ENCODE measurements around the gene NSMF.

Gene NSMF

DNA sequence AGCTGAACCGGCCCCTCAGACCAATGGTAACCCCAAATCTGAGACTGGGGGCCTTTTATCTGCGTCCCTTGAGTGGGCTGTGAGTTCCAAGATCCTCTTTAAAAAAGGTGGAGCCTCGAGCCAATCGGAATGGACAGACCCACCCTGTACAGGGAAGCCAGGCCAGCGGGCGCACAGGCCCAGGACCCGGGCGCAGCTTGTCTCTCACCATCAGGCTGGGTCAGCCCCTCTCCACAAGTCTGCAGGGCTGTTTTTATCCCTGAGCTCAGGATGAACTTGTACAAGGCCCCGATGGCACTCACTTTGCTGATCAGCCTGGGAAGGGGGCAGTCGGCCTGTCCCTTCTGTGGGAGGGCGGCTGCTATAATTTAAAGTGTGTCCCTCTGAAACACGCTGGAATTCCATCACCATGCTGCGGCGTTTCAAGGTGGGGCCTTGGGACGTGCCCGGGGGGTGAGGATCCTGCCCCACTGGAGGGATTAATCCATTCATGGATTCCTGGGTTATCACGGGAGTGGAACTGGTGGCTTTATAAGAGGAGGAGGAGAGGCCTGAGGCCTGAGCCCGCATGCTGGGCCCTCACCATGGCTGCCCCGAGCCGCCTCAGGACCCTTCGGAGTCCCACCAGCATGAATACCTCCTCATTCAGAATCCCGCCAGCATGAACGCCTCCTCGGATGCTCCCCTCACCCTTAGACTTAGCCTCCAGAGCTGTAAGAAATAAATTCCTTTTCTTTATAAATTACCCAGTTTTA is 50.3 kb downstream of the NSMF start:
- DNase-seq: no peak

DNA sequence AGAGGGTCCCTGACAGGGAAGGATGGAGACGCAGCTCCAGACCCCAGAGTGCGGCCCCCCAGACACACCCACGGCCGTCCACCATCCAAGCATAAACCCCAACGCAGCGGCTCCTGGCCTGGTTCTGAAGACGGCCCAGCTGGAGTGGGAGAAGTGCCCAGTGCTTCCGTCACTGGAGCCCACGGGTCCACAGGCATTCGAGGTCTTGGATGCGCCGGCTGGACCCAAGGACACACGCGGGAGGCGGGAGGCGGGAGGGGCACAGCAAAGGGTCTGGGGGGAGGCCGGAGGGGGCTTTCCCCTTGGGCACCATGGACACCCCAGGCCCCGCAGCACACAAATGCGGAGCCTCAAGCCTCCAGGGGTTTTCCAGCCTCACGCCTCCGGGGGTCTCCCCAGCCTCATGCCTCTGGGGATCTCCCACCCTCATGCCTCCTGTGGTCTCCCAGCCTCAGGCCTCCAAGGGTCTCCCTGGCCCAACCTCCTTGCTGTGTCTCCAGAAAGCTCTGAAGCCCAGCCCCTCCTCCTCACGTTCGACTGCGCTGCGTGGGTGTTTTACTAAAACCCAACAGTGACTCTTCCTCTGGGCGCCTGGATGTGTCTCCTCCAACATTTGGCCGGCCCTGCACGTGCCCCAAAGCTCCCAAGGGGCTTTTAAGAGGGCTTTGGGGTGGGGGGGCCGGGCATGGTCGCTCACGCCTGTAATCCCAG is 51.4 kb downstream of the NSMF start:
- DNase-seq: no peak

DNA sequence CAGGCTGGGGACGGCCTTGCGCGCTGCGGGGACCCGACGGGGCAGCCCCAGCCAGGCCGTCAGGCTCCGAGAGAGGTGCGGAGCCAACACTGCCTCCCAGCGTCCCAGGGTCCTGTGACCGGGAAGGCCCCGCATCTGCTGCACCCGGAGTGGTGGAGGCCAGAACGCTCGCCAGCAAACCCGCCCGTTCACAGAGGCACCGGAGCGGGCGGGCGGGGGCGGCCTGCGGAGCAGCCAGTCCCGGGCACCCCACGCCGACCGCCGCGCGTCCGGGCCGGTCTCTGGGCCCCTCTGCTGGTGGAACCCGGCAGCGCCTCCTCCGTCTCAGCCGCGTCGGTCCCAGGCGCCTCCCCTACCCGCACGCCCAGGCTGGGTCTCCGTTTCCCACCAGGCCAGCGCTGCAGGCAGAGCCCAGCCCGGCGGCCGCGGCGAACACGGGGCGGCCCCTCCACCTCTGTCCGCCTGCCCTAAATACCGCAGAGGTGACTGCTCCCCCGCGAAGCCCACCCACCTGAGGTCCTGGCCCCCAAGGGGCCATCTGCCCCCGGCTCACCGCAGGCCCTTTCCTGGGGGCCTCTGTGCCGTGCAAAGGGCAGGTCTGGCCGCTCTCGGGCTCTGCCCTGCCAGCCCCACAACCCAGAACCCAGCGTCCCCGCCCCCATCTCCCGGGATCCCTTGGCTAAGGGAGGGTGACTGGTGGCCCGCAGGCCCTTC is 52.1 kb downstream of the NSMF start:
- DNase-seq: peak; percentile 73 to 75

DNA sequence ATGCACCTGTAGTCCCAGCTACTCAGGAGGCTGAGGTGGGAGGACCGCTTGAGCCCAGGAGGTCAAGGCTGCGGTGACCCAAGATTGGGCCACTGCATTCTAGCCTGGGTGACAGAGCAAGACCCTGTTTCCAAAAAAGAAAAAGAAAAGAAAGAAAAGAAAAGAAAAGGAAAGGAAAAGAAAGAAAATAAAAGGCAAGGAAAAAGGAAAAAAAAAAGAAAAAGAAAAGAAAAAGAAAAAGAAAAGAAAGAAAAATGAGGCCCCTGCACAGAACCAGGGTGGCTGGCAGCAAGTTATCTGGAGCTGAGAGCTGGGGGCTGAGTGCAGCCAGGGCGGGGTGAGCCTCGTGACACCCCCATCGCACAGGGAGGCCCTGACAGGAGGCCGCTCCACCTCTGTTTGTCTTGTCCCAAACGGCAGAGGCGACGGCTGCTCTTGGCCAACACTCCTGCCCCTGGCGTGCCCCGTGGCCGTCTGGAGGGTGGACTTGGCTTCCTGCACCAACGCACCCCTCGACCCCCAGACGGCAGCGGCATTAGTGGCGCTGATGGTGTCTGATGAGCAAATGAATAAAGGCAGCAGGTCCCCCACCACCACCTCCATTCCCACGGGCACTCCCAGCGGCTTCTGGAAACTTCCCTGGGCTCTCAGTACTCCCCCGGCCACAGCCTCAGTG is 52.9 kb downstream of the NSMF start:
- no peak for DNase-seq

DNA sequence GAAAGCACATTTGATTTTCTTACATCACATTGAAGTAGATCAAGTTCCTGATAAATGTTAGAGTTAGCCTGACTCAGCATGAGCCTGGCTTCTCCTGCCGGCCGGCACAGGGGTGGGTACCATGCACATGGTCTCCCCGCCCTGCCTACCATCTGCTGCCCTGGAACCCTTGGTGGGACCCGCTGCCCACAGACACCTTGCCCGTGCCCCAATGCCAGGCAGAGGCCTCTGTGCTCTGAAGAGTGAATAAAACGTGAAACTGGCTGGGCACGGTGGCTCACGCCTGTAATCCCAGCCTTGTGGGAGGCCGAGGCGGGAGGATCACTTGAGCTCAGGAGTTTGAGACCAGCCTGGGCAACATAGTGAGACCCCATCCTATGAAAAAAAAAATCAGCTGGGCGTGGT is 53.5 kb downstream of the NSMF start:
- no peak for DNase-seq

DNA sequence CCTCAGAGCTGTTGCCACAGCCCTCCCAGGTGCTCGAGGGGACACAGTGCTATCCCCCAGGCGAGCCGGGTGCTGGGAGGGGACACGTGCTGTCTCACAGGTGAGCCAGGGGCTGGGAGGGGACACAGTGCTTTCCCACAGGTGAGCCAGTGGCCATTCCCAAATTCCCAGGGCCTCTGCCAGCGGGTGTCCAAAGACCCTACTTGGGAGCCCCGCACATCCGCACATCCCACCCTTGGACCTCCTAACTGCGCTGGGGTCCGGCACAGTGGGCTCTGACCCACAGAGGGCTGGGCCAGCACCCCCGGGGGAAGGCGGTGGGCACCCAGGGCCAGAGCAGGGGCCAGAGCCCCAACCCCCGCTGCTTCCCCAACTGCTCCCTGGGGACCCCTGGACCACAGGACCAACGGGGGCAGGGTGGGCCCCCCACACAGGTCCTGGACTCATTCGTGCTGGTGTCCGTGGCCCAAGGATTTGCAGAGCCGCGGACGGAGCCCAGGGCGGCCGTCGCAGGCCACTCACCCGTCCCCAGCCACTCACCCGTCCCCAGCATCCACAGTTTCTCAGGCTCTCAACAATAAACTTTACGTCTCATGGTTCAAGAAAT is 54.1 kb downstream of the NSMF start:
- DNase-seq: no peak

DNA sequence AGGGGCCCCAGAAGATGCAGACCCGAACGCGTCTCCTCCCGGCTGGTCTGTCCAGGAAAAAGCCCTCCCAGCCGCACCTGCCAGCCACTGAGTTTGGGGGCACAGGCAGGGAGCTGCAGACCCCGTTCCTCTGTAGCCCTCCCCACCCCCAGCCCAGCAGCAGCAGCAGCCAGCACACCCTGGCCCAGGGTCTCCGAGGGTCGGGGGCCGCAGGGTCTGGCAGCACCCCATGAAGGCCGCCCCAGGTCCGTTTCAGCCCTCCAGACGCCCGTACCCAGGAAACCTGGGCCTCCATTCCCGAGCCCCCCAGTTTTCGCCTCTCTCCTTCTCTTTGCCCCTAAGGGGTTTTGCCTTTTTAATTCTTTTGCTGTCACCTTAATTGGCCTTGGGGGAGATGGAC is 55.9 kb downstream of the NSMF start:
- DNase-seq: no peak

DNA sequence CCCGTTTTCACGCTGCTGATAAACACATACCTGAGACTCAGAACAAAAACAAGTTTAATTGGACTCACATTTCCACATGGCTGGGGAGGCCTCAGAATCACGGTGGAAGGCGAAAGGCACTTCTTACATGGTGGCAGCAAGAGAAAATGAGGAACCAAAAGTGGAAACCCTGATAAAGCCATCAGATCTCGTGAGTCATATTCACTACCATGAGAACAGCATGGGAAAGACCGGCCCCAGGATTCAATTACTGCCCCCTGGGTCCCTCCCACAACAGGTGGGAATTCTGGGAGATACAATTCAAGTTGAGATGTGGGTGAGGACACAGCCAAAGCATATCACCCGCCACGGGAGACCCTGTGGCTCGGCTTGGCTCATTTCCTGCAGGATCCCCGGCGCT is 56.4 kb downstream of the NSMF start:
- DNase-seq: no peak

DNA sequence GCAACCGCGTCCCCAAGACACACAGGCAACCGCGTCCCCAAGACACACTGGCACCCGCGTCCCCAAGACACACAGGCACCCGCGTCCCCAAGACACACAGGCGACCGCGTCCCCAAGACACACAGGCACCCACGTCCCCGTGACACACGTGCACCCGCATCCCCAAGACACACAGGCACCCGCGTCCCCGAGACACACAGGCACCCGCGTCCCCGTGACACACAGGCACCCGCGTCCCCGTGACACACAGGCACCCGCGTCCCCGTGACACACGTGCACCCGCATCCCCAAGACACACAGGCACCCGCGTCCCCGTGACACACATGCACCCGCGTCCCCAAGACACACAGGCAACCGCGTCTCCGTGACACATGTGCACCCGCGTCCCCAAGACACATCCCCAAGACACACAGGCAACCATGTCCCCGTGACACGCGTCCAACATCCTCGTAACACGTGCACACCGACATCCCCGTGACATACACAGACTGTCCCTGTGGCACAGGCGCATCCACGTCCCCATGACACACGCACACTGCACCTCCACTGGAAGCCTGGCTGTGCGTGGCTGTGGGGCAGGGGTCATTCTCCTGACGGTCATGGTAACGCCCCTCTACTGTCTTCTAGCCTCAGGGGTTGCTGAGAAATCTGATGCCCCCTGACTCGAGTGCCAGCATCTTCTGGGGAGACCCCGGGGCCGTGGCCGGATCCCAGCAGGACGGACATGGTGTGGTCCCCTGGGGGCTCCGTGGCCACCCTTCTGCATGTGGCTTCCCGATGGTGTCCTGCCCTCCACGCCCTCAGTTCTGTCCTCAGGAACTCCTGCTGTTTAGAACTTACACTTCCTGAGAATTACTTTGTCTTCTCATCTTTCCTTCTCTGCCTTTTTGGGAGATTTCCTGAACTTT is 60.3 kb downstream of the NSMF start:
- DNase-seq: no peak

DNA sequence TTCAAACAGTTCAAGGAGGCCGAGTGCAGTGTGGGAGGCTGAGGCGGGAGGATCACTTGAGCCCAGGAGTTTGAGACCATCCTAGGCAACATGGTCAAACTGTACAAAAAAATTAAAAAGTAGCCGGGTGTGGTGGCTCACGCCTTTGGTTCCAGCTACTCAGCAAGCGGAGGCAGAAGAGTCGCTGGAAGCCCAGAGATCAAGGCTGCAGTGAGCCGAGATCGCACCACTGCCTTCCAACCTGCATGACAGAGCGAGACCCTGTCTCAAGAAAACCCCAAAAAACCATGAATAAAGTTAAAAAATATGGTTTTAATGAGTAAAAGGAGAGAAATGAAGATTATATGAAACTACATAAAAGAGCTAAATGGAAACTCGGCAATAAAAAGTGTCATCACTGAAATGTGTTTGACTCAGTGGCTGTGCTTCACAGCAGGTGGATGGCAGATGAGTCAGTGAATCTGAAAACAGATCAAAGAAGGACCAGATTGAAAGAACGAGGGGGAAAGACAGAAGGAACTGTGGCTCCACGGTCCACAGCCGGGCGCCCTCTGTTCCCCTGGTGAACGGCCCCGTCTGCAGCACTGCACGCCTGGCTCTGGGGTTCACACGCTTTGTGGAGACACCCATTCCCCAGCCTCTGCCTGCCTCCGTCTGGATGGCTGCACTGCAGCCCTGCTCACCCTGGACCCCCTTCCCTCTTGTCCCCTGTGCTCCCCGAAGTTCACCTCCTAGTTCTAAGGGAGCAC is 61.3 kb downstream of the NSMF start:
- DNase-seq: peak; percentile 59 to 66

Measured in activated CD4-positive, alpha-beta T cell treated with anti-CD3 and anti-CD28 coated beads, Interleukin-2, amount 50 U/mL, for 48 hours (primary cell).